Mammary microvascular endothelial cell (primary cell): ENCODE data around the gene ARL2BP. TPM values are rescaled to one million over a fixed set of nuclear protein-coding genes. Genes with fewer than 3 reads are reported as not detected.

ENCODE experiments used
- total RNA-seq: library from RNA; depleted of rRNA; stranded (reverse); fragments of >200 nt; gene quantifications from 2 replicates; pipeline ENCODE4 v1.2.3, GENCODE V29; 2015

ARL2BP gene
- total RNA-seq, result 117 and 124 TPM in 2 replicates

DNA sequence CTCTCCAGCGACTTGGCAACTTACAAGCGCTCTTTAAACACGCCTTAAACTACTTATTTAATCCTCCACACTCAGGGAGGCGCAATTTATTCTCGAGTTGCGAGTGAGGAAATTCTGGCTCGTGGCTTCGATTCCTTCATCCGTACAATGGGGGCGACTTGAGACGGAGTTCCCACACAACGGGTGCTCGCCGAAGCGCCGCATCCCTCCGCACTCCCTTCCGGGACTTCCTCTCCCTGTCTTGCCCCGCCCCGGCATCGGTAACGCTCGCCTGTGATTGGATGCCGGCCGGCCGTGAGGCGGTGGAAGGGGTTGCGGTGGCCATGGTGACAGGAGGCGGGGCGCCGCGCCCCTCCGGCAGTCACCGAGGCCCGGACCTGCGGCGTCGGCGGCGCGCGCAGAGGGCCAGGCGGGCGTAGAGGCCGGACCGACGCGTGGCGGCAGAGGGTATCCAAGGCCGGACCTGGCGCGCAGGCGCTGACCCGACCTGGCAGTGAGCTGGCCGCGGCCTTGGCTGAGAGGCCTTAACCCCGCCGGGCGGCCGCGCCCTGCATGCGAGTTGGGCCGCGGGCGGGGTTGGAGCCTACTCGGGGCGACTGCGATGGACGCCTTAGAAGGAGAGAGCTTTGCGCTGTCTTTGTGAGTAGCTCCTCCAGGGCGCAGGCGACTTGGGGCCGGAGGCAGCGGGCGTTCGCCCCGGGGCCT lies at the start of gene ARL2BP:
TSS of gene ARL2BP (plus strand) at position 493 of the 705 bp plus-strand sequence. CDS start at position 602, 109 bp downstream.

DNA sequence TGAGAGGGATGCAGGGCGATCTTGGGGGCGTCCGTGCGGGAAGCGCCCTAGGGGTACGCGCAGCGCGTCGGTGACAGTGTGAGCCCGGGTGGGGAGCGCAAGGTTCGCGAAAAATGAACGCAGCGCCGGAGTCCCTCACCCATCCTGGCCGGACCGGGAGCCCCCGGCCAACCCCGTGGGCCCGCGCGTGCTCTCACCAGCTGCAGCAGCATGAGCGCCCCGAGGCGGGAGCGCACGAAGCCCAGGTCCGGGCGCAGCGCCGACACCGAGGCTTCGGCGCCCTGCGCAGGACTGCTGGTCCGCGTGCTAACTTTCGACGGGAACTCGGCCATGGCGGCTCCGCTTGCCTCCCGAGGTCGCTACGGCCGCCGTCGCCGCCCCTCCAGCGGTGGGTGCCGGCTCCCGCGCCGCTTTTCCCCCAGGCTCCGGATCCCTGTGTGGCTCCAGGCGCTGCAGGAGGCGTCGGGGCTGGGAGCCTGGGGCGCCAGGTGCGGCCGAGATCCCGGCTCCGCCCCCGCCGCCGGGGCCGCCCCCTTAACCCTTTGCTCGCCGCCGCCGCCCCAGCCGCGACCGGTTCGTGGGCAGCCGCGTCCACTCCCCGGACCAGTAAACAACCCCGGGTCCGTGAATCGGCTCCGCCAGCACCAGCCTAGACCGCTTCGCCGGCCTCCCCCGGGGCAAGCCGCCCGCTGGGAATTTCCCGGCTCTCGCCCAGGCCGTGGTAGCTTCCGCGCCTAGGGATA lies 39.3 kb downstream of the ARL2BP start, which contains the start of gene PLLP:
TSS of gene PLLP (minus strand) at position 464 of the 743 bp plus-strand sequence. CDS start at position 332, 132 bp downstream.

Other genes starting within 250 kb of the ARL2BP start
- 87.7 and 89.0 TPM in 2 replicates for gene CPNE2, start 152.7 kb upstream of the ARL2BP start, total RNA-seq
- gene PSME3IP1, start 59.2 kb upstream of the ARL2BP start, total RNA-seq, result 58.0 and 66.2 TPM in 2 replicates
- gene RSPRY1, start 58.9 kb upstream of the ARL2BP start, total RNA-seq, result 29.7 and 30.0 TPM in 2 replicates
- gene PLLP, start 39.4 kb downstream of the ARL2BP start, total RNA-seq, result 2.1 and 3.0 TPM in 2 replicates
- not detected in 2 replicates for gene CCL22, start 113.5 kb downstream of the ARL2BP start, total RNA-seq
- 5.1 and 6.1 TPM in 2 replicates for gene CX3CL1, start 127.2 kb downstream of the ARL2BP start, total RNA-seq
- not detected in 2 replicates for gene CCL17, start 159.5 kb downstream of the ARL2BP start, total RNA-seq
- 59.5 and 68.2 TPM in 2 replicates for gene CIAPIN1, start 202.1 kb downstream of the ARL2BP start, total RNA-seq
- gene COQ9, start 202.2 kb downstream of the ARL2BP start, total RNA-seq, result 44.5 and 45.7 TPM in 2 replicates
- 96.7 and 107 TPM in 2 replicates for gene POLR2C, start 217.4 kb downstream of the ARL2BP start, total RNA-seq
- gene DOK4, start 241.2 kb downstream of the ARL2BP start, total RNA-seq, result 7.8 and 10.1 TPM in 2 replicates